SW480 (cell line): Measurements from ENCODE around the gene PML.
"Not testable (repeated sequence)": the region's sequence is repeated elsewhere in the genome, so short reads cannot be mapped to it uniquely, and the experiment has no call there.

Experiments
- DNase-seq: peaks from one replicate; pipeline ENCODE4 v3.0.0-alpha.2; 2016; ENCODE audit warnings: low spot score

PML gene

DNA sequence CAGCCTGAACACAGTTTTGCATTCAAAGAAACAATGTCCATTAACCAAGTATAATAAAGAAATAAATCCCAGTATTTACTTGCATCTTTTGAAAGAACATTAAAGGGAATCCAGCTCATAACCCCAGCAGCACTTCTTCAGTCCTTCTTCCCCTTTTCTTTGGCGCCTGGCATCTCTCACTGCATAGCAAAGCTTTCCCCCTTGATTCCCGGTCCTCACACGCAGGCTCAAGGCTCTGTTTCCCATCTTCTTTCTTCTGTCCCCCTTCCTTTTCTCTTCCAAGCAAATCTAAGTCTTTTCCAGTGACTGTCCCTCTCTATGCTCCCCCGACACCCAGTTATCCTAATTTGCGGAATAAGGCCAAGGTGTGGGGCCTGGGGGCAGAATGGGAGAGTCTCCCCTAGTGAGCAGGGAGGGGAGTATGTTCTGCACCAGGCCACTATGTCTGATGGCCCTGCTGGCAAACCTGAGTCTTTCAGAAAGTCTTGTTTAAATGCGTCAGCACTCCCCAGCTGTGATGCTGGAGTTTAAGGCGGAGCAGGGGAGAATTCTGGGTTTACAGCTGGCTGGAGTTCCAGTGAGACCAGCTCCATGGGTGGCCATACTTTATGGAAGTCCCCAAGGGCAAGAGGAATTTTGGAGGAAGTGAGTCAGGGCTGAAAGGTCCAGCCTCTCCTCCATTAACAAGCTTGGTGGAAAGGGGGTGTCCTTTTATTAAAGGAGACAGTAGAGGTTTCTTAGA is 45.8 kb downstream of the PML start:
- DNase-seq = no peak

DNA sequence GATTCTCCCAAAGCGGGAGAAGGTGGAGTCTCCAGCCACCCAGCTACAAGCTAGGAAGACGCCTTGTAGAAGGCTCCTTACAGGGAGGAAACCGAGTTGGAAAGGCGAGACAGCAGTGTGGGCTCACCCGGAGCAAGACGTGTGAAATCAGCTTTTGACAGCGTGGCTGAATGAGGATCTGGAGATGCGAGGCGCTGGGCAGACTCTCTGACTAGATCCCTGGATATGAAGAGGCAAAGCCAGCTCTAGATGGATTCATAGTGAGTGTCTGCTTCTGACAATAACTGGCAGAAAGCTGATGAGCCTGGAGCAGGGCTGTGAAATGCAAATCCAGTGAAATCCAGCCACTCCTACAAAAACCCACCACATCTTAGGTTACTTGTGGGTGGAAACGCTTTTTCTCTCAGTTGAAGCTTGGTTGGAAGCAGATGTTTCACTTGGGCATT is 46.8 kb downstream of the PML start:
- no peak for DNase-seq

DNA sequence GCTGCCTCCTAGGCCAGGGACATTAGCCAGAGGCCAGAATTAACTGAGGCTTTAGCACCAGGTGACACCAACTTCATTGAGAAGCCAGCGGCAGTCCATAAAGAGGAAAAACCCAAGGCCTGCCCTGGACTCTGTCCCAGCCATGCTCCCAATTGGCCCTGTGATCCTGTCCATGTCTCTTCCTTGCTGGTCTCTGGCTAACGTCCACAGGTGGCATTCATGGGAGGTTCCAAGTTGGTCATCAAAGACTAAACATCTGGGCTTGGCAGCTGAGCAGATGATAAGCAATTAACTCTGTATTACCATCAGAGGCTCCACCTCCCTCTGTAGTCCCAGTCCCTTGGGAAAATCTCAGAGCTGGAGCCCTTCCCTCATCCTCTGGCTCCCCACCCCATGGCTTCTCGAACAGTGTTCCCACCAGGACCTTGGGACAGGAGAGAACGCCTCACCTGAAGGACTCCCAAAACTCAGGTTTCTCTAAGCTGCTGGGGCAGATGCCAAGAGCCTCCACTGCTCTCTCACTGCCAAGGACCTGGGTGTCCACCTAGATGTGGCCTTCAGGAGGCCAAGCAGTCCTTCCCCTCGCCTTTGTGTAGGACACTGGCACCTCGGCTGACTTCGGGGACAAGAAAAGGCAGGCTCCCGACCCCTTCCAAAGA is 47.4 kb downstream of the PML start:
- no peak for DNase-seq

DNA sequence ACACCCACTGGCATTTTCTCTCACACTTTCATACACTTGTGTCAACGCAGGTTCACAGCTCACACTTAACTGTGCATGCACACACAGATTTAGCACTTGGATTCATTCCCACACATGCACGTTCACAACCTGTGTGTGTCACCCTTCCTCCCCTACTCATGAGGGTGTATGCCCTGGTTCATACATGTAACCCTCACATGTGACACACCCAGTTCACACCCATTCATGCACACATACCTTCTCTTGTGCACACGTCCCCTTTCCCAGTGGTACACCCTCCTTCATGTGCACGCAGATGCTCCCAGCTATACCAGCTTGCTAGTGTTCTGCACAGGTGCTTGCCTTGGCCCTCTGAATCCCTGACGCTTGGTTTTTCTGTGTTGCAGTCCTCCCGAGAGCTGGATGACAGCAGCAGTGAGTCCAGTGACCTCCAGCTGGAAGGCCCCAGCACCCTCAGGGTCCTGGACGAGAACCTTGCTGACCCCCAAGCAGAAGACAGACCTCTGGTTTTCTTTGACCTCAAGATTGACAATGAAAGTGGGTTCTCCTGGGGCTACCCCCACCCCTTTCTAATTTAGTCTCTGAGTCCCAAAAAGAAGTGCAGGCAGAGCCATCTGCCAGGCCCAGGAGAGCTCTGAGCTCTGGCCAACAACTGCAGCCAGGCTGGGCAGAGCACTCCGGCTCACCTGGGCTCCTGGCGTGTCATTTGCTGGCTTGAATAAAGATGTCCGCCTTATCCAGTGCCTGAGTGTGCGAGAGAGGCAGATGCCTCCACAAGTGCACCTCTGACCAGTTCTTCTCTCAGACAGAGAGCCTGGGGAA is 48.3 kb downstream of the PML start:
- DNase-seq = no peak

DNA sequence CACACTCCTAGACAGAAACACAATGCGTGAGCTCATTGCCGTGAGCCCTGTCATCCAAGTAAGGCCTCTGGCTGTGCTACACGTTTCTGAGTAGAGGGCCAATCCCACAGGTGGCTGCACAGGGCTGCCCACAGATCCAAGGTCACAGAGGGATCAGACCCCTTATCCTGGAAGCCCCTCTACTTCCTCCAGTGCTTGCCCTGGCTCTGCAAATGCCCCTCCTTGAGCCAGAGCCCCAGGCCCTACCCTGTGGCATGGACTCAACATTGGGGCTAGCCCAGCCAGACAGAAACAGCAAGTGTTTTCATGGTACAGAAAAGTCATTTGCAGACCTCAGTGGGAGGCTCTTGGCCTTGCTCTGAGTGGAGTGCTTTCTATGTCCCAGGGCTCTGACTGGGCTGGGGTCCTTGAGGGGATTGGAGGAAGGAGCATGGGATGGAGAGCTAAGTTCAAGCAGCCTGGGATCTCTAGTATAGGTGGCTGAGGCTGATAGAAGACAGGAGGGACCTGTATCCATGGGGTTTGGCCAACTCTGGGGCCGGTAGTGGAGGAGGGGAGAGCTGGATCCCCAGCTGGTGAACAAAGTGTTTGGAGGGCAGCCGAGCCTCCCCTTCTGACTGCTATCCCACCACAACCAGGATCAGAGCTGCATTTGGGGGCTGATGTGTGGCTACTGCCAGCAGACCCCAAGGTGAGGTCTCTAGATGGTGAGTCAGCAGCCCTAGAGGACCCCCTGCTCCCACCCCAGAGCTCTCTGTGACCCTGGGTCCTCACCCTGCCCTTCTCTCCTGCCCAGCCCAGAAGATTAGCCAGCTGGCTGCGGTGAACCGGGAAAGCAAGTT is 49.1 kb downstream of the PML start:
- no peak for DNase-seq

DNA sequence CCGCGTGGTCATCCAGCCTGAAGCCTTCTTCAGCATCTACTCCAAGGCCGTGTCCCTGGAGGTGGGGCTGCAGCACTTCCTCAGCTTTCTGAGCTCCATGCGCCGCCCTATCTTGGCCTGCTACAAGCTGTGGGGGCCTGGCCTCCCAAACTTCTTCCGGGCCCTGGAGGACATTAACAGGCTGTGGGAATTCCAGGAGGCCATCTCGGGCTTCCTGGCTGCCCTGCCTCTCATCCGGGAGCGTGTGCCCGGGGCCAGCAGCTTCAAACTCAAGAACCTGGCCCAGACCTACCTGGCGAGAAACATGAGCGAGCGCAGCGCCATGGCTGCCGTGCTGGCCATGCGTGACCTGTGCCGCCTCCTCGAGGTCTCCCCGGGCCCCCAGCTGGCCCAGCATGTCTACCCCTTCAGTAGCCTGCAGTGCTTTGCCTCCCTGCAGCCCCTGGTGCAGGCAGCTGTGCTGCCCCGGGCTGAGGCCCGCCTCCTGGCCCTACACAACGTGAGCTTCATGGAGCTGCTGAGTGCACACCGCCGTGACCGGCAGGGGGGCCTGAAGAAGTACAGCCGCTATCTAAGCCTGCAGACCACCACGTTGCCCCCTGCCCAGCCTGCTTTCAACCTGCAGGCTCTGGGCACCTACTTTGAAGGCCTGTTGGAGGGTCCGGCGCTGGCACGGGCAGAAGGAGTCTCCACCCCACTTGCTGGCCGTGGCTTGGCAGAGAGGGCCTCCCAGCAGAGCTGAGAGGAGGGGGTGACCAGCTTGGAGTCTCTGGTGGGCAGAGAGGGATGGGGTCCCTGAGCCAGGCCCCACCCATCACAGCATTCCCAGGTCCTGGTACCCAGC is 50.0 kb downstream of the PML start:
- DNase-seq = no peak

DNA sequence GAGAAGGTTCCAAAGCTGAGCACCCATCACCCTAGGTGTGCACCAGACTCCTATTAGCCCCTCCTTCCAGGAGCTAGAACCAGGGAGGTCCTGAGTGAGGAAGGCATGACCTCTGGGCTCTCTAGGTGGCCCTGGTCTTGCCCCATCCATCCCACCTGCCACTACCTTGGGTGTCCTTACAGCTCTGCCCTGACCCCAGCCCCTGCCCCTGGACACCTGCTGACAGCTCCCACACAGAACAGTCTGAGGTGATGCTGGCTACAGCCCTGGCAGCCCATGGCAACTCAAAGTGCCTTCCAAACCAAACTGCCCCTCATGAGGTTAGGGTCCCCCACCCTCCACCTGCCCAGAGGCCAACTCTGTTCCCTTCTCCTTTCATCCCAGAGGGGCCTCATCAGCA is 50.7 kb downstream of the PML start:
- no peak for DNase-seq

DNA sequence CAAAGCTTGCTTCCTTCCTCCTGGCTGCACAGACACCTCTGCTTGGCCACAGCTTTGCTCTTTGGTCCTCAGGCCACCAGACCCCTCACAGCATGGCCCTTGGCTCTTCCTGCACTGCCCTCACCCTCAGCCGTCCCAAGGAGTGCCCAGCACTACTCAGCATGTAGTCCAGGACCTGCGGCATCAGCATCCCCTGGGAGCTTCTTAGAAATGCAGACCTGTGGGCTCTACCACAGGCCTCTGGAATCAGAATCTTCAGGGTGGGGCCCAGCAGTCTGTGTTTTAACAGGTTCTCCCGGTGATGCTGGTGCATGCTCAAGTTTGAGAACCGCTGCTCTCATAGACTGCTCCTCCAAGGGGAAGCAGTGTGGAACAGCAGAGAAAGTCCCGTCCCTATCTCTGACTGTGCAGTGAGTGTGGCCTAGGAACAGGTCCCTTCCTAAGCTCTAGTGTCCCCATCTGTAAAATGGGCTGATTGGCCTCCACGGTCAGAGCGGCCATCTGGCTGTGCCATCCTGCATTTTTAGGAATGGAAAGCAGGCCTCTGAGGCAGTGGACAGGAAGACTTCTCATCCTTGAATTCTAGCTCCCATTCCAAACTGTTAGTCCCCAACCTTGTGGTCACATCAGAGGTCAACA is 51.2 kb downstream of the PML start:
- DNase-seq = no peak

DNA sequence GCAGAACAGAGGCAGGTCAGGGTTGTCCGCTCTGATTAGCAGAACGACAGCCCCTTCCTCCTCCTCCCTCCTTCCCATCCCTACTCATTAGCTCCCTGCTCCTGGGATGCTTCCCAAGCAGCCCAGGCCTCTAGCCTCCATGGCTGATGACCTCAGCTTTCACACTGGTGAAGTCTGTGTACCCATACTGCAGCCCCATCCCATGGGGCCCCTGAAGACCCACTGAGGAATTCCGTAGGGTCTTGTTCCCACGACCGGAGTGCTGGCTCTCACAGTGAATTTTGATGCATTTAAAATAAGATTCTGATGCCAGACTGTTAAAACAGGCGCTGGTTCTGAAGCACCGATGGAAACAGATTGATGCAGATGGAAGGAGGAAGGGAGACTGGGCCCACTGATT is 51.8 kb downstream of the PML start:
- DNase-seq = no peak

DNA sequence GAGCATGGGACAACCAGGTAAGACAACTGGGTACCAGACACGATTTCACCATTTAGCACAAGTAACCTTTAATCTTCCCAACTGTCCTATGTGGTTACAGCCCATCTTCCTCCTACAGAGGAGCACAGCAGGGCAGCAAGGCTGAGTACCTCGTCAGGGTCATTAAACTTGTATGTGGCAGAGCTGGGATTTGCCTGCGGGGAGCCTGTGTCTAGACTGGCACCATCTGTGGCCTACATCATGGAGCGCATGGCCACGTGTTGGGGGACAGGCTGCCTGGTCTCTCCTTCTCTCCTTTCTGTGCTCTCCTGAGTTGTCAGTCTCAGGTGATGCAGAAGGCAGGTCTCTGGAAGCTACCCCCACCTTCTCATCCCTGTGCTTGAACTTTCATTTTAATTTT is 55.6 kb downstream of the PML start:
- no peak for DNase-seq

DNA sequence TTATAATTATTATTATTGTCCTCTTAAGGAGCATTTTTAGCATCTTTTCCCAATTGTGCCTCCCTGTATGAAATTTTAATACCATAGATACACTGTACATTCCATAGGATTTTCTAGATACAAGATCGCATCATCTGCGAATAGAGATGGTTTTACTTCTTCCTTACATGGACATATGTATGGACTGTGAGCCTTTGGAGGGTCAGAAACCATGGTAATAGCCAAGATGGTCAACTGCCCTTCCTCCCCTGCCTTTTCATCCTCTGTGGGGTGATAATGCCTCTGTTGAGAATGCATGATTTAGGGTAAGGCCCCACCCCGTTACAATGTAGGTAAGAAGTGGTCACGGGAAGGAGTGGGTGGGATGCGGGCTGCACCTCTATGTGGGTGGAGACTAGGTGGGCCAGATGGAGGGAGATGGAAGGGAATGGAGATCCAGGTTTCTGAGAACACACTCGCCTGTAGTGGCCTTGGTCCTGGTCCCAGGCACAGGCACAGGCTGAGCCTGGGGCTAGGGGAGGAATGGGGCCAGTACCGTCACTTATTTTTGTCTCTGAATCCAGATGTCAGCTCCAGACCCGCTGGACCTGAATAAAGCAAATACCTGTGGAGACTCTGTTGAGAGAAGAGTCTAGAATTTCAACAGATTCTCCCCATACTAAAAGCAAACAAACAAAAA is 56.2 kb downstream of the PML start:
- DNase-seq = no peak

DNA sequence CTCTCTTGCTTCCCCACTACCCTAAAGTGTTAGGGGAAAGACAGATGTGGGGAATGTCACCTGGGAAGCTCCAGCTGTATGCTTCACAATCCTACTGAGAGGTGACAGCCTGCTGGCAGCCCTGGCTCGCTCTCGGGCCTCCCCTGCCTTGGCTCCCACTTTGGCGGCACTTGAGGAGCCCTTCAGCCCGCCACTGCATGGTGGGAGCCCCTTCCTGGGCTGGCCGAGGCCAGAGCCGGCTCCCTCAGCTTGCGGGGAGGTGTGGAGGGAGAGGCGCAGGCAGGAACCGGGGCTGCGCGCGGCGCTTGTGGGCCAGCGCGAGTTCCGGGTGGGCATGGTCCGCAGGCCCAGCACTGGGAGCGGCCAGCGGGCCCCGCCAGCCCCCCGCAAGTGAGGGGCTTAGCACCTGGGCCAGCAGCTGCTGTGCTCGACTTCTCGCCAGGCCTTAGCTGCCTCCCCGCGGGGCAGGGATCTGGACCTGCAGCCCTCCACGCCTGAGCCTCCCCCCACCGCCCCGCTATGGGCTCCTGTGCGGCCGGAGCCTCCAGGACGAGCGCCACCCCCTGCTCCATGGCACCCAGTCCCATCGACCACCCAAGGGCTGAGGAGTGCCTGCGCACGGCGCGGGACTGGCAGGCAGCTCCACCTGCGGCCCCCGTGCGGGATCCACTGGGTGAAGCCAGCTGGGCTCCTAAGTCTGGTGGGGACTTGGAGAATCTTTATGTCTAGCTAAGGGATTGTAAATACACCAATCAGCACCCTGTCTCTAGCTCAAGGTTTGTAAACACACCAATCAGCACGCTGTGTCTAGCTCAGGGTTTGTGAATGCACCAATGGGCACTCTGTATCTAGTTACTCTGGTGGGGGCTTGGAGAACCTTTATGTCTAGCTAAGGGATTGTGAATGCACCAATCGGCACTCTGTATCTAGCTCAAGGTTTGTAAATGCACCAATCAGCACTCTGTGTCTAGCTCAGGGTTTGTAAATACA is 58.0 kb downstream of the PML start:
- DNase-seq = not testable (repeated sequence)

DNA sequence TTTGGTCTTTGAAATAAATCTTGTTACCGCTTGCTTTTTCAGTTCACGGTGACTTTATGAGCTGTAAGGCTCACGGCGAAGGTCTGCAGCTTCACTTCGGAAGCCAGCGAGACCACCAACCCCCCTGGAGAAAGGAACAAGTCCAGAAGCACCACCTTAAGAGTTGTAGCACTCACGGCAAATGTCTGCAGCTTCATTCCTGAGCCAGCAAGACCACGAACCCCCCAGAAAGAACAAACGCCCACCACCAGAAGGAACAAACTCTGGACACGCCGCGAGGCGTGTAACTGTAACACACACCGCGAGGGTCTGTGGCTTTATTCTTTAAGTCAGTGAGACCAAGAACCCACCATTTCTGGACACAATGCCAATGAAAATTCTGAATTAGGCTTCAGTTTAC is 59.0 kb downstream of the PML start:
- DNase-seq = no peak

DNA sequence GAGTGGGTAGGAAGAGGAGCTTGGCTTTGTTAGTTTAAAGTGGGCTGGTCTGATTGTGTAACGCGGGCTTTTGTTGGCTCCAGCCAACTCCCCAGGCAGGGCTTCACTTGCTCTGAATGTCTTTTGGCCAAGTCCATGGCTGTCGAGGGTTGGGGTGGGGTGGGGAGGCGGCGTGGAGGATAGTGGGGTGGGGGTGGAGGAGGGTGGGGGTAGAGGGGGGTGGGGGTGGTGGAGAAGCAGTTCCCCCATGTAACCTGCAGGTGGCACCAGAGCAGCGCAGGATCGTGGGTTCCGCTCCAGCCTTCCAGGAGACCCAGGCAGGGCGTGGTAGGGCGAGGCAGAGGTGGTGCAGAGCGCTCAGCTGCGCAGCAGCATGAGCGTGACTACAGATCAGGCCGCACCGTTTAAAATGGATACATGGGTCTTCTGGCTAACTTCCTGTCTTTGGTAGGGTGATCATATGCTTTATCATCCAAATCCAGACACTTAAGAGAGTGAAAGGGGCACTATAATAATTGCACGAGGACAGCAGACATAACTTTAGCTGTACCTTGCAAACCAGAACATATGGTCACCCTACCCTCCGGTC is 59.5 kb downstream of the PML start:
- DNase-seq = peak; percentile 75

DNA sequence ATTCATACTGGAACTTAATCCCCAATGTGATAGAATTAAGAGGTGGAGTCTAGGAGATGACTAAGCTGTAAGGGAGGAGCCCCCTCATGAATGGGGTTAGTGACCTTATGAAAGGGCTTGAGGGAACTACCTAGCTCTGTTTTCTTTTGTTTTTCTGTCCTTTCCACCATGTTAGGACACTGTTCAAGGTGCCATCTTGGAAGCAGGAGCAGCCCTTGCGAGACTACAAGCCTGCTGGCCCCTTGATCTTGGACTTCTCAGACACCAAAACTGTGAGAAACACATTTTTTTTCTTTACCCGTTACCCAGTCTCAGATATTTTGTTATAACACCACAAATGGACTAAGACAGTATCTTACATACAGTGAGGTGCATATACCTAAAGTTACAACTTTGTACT is 61.3 kb downstream of the PML start:
- peak; percentile 41 for DNase-seq

DNA sequence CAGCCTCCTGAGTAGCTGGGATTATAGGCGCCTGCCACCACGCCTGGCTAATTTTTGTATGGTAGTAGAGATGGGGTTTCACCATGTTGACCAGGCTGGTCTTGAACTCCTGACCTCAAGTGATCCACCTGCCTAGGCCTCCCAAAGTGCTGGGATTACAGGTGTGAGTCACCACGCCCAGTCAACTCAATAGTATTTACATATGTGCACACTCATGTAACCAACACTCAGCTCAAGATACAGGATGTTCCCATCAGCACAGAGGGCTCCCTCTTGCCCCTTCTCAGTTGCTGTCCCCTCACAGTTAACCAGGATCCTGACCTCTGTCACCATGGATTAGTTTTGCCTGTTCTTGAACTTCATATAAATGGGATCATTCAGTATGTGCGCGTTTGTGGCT is 61.8 kb downstream of the PML start:
- not testable (repeated sequence) for DNase-seq

DNA sequence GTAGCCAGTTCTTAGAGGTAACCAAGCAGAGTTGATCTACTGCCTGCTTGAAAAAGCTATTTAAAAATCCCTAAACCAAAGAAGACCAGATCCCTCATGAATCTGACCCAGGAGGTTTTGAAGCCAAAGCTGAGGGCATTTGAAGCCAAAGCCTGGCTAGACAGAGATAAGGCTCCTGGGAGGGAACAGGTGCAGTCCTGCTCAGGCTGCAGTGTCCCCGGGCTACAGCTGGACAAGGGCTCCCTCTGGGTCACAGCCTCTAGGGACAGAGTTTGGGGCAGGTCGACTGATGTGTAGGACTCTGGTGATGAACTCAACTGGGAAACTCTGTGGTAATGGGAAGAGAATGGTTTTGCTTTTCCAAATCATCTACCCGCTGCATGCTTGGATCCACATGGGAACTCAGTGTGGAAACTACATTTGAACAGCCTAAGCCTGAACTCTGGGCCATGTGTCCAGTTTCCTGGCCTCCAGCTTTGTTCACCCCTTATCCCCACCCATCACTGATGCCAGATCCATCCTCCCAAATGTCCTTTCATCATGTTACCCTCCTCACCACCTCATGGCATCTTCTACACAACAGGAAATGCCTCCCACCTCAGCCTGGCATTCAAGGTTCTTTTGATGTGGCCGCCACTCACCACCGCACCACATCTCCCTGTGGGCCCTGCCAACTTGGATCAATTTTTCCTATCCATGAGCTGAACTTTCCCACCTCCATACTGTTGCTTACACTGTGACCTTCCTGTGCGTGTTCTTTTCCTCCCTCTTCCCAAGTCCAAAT is 64.7 kb downstream of the PML start:
- DNase-seq = peak; percentile 88

DNA sequence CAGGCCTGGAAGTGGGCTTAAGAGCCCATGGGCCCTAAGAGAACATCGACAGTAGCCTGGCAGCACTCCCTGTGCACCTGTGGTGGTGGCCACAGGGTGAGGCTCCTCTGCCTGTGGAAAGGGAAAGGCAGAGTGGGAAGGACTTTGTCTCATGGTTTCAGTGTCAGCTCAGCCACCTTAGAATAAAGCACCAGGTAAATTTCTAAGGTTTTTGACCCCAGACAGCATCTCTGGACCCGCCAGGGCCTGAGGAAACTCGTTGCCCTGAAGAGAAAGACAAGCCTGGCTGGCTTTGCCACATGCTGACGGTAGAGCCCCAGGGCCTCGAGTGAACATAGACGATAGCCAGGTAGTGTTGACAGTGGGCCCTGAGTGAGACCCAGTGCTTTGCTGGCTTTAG is 65.7 kb downstream of the PML start:
- DNase-seq = no peak
